ENCODE results near the gene MKRN1.
A peak's percentile ranks its signal among the peaks of the same experiment; 100 is the strongest.

DNA sequence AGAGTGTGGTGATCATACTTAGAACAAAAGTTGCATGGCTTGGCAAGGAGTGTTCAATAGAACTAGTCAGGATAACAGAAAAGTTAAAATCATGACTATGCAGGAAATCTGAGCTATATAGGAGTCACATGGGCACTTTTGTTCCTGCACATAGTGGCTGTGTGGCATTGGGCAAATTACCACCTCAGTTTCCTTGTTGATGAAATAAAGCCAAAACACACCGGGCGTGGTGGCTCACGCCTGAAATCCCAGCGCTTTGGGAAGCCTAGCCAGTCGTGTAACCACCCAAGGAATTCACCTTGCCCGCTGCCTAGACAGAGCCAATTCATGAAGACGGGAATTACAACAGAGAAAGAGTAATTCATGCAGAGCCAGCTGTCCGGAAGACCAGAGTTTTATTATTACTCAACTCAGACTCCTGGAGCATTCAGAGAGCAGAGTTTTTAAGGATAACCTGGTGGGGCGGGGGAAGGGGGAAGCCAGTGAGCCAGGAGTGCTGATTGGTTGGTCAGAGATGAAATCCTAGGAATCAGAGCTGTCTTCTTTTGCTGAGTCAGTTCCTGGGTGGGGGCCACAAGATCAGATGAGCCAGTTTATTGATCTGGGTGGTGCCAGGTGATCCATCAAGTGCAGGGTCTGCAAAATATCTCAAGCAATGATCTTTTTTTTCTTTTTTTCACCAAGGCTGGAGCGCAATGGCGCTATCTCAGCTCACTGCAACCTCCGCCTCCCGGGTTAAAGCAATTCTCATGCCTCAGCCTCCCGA lies 6.4 kb upstream of the MKRN1 start:
- TF ChIP-seq, protein P1, sequence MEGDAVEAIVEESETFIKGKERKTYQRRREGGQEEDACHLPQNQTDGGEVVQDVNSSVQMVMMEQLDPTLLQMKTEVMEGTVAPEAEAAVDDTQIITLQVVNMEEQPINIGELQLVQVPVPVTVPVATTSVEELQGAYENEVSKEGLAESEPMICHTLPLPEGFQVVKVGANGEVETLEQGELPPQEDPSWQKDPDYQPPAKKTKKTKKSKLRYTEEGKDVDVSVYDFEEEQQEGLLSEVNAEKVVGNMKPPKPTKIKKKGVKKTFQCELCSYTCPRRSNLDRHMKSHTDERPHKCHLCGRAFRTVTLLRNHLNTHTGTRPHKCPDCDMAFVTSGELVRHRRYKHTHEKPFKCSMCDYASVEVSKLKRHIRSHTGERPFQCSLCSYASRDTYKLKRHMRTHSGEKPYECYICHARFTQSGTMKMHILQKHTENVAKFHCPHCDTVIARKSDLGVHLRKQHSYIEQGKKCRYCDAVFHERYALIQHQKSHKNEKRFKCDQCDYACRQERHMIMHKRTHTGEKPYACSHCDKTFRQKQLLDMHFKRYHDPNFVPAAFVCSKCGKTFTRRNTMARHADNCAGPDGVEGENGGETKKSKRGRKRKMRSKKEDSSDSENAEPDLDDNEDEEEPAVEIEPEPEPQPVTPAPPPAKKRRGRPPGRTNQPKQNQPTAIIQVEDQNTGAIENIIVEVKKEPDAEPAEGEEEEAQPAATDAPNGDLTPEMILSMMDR (IDR thresholded peaks at IDR 0.05) = no peak
- peak in 1 of 3 donors; percentile 32 for TF ChIP-seq POLR2AphosphoS5 (IDR thresholded peaks at IDR 0.05)

Measured in transverse colon (tissue), 4 donors.